ACC112 (cell line): ENCODE data around the gene LIMS2.

Experiments
- H2AFZ ChIP-seq: fragments of 200-600 bp; sonication (generic); one replicate; pipeline ENCODE4 v1.6.0; 2017; ENCODE audit warnings: antibody characterized with exemption, low read length; ENCODE audit not compliant: unreplicated experiment
- H3K27ac ChIP-seq: fragments of 200-600 bp; sonication (generic); 2 replicates; pipeline ENCODE4 v1.5.1; 2014; ENCODE audit warnings: low read depth, mild to moderate bottlenecking, antibody characterized with exemption, low read length, moderate library complexity
- H3K27me3 ChIP-seq: fragments of 200-600 bp; sonication (generic); 2 replicates; pipeline ENCODE4 v1.6.1; 2014; ENCODE audit warnings: mild to moderate bottlenecking, antibody characterized with exemption, low read length, moderate library complexity, mixed read lengths; ENCODE audit not compliant: insufficient read depth
- H3K36me3 ChIP-seq: fragments of 200-600 bp; sonication (generic); 2 replicates; pipeline ENCODE4 v1.6.1; 2016; ENCODE audit warnings: mild to moderate bottlenecking, antibody characterized with exemption, low read length, moderate library complexity, mixed read lengths; ENCODE audit not compliant: insufficient read depth
- H3K4me1 ChIP-seq: fragments of 200-600 bp; sonication (generic); one replicate; pipeline ENCODE4 v1.6.1; 2016; ENCODE audit warnings: low read length, mixed read lengths; ENCODE audit not compliant: insufficient read depth, unreplicated experiment, control insufficient read depth
- H3K4me3 ChIP-seq: fragments of 200-600 bp; sonication (generic); 2 replicates; pipeline ENCODE4 v1.5.1; 2014; ENCODE audit warnings: mild to moderate bottlenecking, low read depth, low read length
- H3K79me2 ChIP-seq: fragments of 200-600 bp; sonication (generic); one replicate; pipeline ENCODE4 v1.6.0; 2016; ENCODE audit warnings: low read length; ENCODE audit not compliant: control insufficient read depth, unreplicated experiment, insufficient read depth

LIMS2 gene

GRCh38 chr2:127700527-127701192 is 25.3 kb upstream of the LIMS2 start:
- H3K79me2 ChIP-seq, result peaks cover 15% of the 10 kb centered on the region
- H2AFZ ChIP-seq, result peak overlapping the region; percentile 87
- no peaks in the 10 kb centered on the region for H3K27me3 ChIP-seq
- H3K27ac ChIP-seq, result peak overlapping the region; percentile 78; the same call in 1 of the 2 replicates
- H3K36me3 ChIP-seq, result peaks cover 5% of the 10 kb centered on the region; the same call in 1 of the 2 replicates
- peaks cover 32% of the 10 kb centered on the region for H3K4me1 ChIP-seq
- H3K4me3 ChIP-seq, result peak overlapping the region; percentile 80

DNA sequence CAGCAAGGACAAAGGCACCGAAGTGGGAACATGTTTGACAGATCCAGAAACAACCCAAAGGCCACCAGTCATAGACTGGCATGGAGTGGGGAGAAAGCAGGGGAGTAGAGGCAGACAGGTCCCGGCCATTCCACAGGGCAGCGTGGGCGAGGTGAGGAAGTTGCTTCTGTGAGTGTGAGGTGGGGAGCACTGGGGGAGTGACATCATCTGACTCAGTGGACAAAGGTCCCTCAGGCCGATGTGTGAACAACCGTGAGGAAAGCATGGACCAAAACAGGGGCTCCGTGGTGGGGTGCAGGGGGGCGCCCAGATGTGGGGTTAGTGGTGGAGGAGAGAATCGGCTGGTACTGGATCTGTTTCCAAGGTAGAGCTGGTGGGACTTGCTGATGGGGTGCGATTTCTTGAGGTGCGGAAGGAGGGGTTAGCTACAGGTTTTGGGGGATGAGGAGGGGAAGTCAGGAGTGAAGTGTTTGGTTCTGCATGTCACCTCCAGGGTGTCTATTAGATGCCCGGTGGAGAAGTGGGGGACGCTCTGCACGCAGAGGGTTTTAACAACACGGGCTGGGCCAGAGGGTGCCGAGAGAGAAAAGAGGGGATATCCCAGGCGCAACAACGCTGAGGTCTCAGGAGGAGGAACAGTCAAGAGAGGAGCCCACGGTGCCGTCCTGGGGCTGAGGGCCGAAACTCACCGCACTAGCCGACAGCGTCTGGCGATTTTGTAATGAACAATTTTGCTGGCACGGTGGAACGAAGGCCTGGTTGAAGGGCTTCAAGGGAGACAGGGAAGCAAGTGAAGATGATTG is 23.4 kb upstream of the LIMS2 start:
- peaks cover 15% of the 10 kb centered on the region for H3K79me2 ChIP-seq
- H3K27me3 ChIP-seq, result no peaks in the 10 kb centered on the region
- peaks cover 5% of the 10 kb centered on the region; the same call in 1 of the 2 replicates for H3K36me3 ChIP-seq
- no peak overlapping the region for H3K27ac ChIP-seq
- H3K4me3 ChIP-seq, result no peak overlapping the region
- peaks cover 20% of the 10 kb centered on the region for H3K4me1 ChIP-seq
- H2AFZ ChIP-seq, result no peak overlapping the region

DNA sequence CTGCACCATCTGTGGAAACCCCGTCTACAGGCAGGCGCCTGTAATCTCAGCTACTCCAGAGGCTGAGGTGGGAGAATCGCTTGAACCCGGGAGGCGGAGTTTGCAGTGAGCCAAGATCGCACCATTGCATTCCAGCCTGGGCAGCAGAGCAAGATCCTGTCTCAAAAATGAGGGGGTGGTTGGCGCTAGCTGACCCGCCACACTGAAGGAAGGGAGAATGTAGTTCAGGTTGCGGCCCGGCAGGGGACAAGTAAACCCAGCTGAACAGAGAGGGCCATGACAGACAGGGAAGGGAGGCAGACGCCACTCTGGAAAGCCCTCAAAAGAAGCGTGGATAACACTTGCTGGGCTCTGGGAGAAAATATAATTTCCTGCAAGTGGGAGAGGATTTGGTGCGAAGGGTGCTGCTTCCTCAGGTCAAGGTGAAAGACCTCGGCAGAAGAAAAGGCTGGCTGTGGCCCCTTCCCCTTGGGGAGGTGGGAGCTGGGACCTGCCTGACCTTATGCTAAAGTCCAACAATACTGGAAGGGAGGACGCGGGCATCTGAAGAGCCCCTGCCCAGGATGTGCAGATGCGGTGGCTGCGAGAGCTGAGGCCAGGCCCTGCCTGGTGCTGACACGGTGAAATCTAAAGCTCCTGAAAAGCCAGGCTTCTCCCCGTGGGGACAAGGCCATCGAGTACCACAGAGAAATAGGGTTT is 22.3 kb upstream of the LIMS2 start:
- Histone ChIP-seq H2AFZ (no peak overlapping the region), H3K79me2 (peaks cover 6% of the 10 kb centered on the region), H3K4me3 (no peak overlapping the region), H3K27me3 (no peaks in the 10 kb centered on the region), H3K36me3 (no peaks in the 10 kb centered on the region), H3K27ac (no peak overlapping the region), H3K4me1 (peaks cover 11% of the 10 kb centered on the region)

- peaks cover 8% of the 10 kb centered on the region for H3K4me1 ChIP-seq
- no peaks in the 10 kb centered on the region for H3K27me3 ChIP-seq
- no peaks in the 10 kb centered on the region for H3K79me2 ChIP-seq
- H3K4me3 ChIP-seq, result peak overlapping the region; percentile 68
- peak overlapping the region; percentile 24; the same call in 1 of the 2 replicates for H3K27ac ChIP-seq
- H2AFZ ChIP-seq, result peak overlapping the region; percentile 92
- H3K36me3 ChIP-seq, result no peaks in the 10 kb centered on the region
These were observed 20.5 kb upstream of the LIMS2 start for GRCh38 chr2:127695491-127696472.

- Histone ChIP-seq H3K79me2 (no peaks in the 10 kb centered on the region), H3K27me3 (no peaks in the 10 kb centered on the region), H2AFZ (peak overlapping the region; percentile 92), H3K4me1 (peaks cover 8% of the 10 kb centered on the region), H3K36me3 (no peaks in the 10 kb centered on the region), H3K4me3 (peak overlapping the region; percentile 68), H3K27ac (0 out of 2 replicates have a peak overlapping the region, but pooled peaks have one; percentile 24)
These were observed 19.7 kb upstream of the LIMS2 start for GRCh38 chr2:127694986-127695385.

GRCh38 chr2:127690696-127691095 is 15.4 kb upstream of the LIMS2 start:
- Histone ChIP-seq H3K27ac (no peak overlapping the region), H3K4me3 (no peak overlapping the region), H2AFZ (no peak overlapping the region), H3K36me3 (no peaks in the 10 kb centered on the region), H3K27me3 (no peaks in the 10 kb centered on the region), H3K4me1 (peaks cover 4% of the 10 kb centered on the region), H3K79me2 (no peaks in the 10 kb centered on the region)

GRCh38 chr2:127688405-127688804 is 13.1 kb upstream of the LIMS2 start:
- no peaks in the 10 kb centered on the region for H3K4me1 ChIP-seq
- H3K27me3 ChIP-seq, result no peaks in the 10 kb centered on the region
- H3K36me3 ChIP-seq, result no peaks in the 10 kb centered on the region
- H3K27ac ChIP-seq, result no peak overlapping the region
- no peaks in the 10 kb centered on the region for H3K79me2 ChIP-seq
- no peak overlapping the region for H2AFZ ChIP-seq
- no peak overlapping the region for H3K4me3 ChIP-seq

DNA sequence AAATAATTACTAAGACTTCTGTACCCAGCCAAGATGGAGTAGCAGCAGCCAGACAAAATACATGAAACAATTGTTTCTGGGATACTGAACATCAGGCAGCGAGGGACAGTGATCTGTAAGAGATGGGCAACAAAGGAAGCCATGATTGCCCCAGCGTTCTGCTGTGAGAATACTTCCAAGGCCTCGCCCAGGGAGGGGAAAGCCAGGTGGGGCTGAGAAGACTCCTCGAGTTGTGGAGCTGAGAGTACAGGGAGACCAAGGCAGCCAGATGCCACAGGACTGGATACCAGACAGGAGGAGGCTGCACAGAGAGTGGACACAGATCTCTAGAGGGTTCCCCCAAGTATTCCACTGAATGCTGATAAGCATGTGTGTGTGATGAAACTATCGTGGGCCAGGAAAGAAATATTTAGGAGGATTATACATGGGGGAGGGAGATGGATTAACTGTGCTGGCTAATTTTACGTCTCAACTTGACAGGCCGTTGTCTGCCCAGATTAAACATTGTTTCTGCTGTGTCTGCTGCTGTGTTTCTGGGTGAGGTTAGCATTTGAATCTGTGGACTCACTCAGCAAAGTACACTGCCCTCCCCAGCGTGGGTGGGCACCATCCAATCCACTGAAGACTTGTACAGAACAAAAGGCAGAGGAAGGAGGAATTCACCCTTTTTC is 10.2 kb upstream of the LIMS2 start:
- Histone ChIP-seq H3K36me3 (no peaks in the 10 kb centered on the region), H3K4me1 (peaks cover 11% of the 10 kb centered on the region), H2AFZ (no peak overlapping the region), H3K27ac (no peak overlapping the region), H3K79me2 (no peaks in the 10 kb centered on the region), H3K27me3 (no peaks in the 10 kb centered on the region), H3K4me3 (no peak overlapping the region)

- peaks cover 11% of the 10 kb centered on the region for H3K4me1 ChIP-seq
- no peak overlapping the region for H2AFZ ChIP-seq
- H3K36me3 ChIP-seq, result no peaks in the 10 kb centered on the region
- no peaks in the 10 kb centered on the region for H3K27me3 ChIP-seq
- no peak overlapping the region for H3K27ac ChIP-seq
- H3K4me3 ChIP-seq, result no peak overlapping the region
- H3K79me2 ChIP-seq, result no peaks in the 10 kb centered on the region
These were observed 8.4 kb upstream of the LIMS2 start for GRCh38 chr2:127683757-127684156.
